NOMO-1 (cell line): ENCODE measurements around the gene HIF3A.
"Not testable (repeated sequence)": the region's sequence is repeated elsewhere in the genome, so short reads cannot be mapped to it uniquely, and the experiment has no call there.

ENCODE experiments used
- DNase-seq, 2 experiments: peaks; one replicate each; lab custom pipeline; 2025; ENCODE audit not compliant: unreplicated experiment in 2 of 2; lab: John Stamatoyannopoulos, UW

Gene HIF3A

DNA sequence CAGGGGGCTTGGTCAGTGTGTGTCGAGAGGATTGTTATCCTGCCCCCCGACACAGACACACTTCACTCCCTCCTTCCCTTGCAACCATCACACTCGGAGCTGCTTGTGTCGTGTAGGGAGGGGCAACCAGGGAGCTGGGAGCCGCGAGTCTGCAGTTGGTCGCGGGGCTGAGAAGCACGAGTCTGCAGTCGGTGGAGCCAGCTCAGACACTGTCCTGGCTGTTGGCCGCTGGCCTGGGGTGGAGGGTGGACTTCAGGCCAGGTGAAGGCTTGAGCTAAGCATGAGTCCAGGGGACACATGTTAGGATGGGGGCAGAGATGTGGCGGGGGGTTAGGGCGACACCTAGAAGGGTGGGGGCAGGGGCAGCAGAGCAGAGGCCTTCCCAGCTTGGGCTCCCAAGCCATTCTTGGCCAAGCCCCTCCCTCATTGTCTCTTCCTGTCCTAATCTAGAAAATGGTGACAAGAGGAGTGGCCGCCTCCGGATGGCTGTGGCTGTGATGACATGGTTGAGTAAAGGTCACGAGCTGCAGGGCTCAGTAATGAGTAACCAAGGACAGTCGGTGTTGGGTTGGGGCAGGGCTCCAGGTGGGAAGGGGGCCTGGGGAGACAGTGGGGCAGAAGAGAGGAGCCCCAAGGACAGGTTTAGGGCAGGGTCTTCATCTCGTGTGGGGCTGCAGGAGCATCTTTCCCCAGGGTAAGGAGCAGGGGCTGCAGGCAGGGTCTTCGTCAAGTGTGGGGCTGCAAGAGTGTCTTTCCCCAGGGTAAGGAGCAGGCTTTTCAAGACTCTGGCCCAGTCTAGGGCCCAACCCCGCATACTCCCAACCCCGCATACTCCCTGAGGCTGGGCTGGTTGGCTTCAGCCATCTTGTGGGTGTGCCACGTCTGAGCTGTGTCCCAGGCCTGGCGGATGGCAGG is 58.6 kb downstream of the HIF3A start:
- no peak for DNase-seq

DNA sequence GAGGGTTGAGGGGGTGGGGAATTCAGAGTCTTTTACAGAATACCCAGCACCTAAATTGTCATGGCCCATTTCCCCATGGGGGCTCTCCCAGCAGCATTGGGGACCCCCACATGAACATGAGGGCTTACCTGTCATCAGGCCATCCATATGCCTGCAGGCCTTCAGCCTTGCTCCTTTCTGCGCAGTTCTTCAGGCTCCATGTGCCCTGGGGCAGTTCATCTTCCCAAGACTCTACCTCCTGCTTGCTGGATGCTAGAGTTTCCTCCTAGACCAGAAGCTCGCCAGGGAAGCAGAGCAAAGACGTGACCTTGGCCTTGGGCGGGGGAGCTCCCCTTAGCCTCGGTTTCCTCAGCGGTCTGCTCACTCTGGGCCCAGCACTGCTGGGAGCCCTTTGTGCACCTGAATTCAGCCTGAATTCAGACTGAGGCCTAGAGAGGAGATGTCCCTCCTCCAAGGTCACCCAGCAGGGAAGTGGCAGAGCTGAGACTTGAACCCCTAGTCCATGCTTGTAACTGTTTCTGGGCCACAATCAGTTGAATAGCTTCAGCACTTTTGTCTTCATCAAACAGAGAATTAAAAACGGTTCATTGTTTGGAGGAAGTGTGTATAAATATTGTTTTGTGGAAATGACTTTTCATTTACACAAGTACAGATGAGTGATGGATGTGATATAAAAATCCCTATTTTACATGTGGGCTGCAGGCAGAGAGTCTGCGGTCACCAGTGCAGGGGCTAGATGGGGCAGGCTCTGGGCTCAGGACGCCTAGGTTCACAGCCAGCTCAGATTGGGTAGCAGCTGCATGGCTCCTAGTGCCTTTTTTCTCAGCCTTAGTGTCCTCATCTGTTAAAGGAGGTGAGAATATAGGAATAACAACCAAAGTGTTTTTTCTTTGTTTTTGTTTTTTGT is 59.6 kb downstream of the HIF3A start:
- no peak for DNase-seq

DNA sequence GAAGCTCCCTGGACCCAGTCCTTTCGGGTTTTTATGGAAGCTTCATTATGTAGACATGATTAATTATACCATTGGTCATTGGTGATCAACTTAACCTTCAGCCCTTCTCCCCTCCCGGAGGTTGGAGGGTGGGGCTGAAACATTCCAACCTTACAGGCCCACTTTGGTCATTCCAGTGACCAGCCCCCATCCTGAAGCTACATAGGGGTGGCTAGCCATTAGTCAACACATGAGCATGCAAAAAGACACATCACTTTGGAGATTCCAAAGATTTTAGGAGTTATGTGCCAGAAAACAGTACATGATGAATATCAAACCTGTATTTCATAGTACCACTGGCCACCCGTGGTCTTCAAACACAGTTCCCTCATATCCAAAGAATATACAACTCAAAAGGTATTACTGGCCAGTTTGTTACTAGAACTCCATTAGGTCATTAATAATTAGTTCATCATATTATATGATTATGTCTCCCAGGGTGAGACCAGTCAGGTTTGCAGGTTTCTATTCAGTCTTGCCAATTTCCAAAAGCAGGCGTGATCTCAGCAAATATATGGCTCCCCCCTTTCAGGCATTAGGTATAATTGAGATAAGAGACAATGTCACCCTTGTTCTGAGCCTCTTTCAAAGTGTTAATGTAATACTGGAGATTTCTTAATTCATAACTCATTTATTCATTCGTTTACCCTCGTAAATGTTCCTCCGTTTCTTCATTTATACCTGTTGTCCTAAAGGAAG is 61.2 kb downstream of the HIF3A start:
- DNase-seq = no peak

DNA sequence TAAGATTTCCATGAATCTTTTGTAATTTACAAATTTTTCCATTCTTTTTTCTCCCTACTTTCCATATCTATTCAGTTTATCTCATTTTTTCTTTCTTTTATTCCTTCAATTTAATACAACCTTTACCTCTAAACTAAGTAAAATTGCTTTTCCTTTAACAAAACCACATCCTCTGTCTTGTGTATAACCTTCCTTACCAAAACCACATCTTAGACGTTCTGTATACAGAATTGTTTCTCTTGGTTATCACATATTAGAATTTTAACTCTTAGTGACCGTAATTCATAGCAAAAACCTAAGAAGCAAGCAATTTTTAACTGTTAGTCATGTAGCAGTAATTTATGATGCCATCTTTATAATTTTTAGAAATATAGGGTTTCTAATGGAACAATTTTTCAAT is 65.1 kb downstream of the HIF3A start:
- DNase-seq = no peak

DNA sequence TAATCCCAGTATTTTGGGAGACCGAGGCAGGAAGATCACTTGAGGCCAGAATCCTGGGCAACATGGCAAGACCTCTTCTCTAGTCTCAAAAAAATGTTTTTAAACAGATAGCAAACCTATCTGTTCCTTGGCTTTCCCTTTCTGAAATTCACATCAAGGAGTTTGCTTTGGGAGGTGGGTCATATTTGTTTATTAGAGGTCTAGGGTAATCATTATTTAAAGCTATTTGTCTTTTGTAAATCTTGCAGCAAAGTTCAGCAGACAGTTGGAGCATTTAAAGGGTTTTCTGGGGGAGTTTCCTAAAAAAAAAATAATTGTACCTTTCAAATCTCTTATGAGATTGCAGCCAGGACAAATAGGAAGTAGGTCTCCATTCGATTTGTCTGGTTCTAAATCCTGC is 67.5 kb downstream of the HIF3A start:
- DNase-seq = no peak

DNA sequence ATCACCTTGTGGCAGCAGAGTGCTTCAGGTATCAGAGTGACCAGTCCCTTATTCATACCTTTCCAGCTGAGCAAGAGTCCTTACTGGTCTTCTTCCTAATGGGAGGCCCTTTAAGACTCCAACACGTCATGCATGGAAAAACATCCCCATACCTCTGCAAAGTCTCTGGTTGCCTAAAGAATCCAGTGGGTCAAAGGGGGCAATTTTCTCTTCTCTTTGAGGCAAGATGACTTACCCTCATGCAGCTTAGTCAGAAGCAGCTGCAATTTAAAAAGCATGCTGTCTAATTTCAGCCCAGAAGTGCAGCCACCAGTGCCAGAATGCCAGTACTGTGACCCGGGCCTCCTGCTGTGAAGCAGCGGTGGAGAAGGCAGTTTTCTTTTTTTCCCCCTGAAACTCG is 68.7 kb downstream of the HIF3A start:
- DNase-seq = no peak

DNA sequence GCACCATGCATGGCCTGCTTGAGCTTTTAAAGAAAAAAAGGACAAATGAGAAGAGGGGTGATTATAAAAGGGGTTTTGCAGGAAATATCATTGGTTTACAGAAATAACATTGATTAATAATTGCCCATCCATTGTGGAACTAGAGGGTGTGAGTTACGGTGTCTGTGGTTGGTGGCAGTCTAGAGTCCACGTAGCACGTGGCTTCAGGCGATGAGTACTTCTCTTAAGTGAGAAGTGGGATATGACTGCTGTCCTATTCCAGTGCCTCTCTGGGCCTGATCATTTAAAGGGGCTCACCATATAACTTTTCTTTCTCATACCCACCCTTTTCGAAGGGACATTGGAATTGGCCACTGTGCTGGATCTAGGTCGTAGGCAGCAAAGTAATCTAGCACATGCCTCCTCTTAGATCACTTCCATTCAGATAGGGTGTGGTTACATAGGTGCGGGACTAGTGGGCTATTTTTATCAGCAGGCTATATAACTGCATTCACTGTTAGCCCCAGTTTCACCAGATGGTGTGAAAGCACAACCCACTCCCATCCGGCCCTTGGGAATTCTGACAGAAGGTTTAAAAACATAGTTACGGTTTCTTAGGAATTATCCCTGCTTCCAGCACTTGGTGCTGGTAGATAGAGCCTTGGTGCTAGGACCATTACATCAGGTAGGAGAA is 69.9 kb downstream of the HIF3A start:
- no peak for DNase-seq

DNA sequence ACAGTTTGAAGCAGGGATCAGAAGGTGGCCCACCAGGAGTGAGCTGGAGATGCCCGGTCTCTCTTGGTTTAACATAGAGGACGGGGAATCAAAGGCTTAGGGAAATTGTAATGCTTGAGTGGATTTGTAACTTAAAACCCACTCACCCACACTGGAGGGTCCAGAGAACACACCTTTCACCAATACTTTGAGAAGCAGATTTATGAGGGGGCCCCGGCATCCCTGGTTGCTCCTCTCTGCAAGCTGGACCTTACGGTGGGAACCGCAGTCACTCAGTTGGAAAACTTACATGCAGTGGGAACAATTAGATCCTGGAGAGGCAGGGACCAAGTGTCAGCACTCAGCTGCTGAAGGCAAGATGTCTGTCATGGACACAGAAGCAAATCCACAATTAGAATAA is 70.6 kb downstream of the HIF3A start:
- DNase-seq = no peak

DNA sequence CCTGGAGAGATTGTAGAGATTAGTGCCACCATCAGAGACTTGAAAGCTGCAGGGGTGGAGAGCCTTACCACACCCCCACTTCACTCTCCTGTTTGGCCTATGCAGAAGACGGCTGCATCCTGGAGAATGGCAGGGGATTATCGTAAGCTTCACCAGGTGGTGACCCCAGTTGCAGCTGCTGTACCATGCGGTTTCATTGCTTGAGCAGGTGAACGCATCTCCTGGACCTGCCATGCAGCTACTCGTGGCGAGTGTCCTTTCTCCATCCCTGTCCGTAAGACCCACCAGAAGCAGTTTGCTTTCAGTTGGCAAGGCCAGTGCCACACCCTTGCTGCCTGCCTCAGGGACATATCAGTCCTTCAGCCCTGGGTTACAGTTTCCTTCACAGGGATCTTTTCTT is 71.3 kb downstream of the HIF3A start:
- DNase-seq = no peak

DNA sequence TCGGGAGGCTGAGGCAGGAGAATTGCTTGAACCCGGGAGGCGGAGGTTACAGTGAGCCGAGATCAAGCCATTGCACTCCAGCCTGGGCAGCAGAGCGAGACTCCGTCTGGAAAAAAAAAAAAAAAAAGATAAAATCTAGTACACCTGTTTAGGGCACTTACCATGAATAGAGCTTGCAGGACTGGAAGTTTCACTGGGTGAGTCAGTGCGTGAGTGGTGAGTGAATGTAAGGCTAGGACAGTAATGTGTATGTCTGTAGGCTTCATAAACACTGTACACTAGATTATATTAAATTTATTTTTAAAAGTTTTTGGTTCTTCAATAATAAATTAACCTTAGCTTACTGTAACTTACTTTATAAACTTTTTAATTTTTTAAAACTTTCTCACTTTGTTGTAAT is 73.0 kb downstream of the HIF3A start:
- DNase-seq = no peak

DNA sequence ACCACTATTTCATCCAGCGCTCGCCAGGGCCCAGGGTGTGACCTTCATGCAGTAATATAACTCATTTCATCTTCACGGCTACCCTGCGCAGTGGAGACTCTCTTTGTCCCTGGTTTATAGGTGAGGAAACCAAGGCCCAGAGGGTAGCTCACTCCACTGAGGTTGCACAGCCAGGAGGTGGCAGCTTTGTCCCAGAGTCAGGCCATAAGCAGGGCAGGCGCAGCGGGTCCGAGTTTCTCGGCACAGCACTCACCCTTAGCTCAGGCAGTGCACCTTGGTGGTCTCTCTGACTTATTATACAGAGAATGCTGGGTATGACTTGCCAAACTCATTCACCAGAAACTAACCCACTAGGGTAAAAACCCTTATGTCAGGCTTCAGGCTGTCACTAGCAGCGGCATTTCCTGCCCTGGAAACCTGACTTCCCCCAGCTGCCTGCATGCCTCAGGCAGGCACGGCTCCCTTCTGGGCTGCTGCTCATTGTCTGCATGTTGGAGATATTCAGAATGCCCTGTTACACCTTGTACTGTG is 74.6 kb downstream of the HIF3A start:
- no peak for DNase-seq

DNA sequence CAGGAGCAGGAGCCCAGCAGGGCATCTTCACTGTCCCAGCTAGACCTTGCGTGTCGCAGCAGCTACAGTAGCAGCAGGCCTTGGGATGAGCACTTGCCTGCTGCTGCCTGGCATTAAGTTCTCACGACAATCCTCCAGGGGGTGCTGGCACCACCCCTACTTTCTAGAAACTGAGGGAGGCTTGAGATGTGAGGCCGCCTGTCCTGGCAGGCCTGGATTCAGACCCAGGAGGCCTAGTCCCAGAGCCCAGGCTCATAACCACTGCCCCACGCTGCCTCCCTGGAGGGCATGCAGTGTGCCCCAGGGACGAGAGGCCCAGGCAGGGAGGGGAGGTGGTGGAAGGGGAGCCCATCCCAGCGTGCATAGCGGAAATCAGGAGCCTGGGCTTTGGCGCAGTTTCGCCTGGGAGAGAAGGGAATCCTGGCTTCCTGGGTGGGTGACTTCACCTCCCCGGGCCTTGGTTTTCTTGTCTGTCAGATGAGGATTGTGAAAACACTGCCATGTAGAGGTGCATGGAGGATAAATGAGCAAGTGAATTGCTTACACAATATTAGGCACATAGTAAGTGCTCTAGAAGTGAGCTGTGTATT is 76.2 kb downstream of the HIF3A start:
- DNase-seq = no peak

DNA sequence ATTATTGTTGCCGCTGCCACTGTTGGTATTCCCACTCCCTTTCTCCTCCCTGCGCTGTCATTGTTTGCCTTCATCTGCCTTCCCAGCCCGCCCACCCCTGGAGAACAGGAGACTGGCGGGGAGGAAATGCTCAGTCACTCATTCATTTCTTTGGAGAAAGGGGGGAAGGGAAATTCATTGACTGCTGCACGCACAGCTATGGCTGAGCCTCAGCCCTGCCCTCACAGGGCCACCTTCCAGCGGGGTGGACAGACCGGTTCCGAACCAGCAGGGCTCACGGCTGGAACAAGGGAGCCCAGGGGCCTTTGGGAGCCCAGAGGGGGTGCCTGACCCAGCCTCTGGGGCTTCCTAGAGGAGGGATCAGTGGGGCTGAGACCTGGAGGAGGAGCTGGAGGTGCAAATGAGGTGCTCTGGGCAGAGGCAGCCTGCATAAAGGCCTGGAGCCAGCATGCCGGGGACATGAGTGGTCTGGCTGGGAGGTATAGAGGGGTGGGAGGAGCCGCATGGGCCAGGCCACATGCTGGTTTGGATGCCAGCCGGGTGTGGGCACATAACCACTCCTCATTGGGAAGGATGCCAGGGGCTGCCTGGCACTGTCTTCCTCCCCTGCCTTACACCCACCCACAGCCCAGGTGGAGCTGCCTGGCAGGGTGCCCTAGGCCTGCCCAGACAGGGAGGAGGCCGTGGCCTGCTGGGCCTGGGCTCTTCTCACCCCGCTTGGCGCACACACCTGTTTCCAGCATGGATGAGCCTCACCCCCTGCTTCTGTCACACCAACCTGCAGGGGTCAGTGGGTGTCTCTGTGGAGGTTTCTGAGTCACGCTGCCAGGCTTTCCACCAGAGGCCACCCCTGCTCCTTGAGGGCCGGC is 76.9 kb downstream of the HIF3A start:
- DNase-seq = no peak

DNA sequence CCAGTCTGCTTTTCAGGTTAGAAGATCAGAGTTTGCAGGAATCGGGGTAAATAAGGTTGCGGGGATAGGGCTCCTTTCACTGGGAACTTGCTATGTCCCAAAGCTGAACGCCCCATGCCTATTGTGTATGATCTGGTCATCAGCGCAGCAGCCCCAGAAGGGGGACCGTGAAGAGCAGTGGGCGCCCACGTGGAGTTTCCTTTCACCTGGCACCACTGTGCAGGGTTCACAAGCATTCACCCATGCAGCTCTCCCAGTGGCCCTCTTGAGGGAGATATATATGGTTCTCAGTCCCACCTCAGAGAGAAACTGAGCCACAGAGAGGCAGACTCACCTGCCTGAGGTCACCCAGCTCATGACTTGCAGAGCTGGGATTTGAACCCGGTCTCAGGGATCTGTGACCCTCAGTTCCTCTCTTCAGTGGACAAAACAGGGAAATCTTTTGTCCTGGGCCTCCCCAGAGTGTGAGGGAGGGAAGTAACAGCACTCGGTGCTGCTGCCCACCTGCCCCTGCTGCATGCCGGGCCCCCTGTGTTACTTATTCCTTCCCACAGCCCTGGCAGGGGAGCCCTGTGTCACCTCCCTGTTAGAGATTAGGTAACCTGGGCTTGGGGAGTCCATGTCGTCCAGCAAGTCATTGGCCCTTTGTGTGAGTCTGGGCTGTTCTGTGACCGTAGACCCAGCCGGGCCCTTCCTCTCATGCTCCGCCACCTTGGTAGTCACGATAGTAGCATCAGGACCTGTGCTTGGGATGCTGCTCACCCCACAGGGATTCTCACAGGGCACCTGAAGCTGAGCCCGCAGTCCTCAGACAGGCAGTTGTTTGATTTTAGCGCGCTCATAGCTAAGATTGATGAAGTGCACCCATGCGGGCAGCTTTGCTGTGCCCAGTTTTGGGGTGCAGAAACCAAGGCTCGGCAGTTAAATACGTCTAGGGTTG is 78.0 kb downstream of the HIF3A start:
- no peak for DNase-seq

DNA sequence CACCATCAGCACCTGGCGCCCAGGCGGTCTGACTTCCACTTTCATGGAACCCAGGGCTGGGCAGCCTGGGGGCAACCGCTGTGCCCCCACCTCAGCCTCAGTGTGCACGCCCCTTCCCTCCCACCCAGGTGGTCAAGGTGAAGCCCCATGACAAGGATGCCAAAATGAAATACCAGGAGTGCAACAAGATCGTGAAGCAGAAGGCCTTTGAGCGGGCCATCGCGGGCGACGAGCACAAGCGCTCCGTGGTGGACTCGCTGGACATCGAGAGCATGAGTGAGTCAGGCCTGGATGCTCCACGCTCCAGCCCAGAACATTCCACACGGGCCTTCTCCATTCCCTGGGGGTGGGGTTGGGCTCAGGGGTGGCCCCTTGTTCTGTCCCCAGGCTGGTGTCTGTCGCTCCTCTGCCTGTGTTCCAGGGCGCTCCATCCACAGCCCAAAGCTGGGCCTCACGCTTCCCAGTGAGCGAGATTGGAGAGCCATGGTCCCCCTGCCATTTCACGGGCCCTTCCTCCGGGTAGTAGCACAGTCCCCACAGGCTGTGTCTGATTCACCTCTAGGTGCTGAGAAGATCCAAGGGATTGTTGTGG is 78.7 kb downstream of the HIF3A start:
- DNase-seq = not testable (repeated sequence)

DNA sequence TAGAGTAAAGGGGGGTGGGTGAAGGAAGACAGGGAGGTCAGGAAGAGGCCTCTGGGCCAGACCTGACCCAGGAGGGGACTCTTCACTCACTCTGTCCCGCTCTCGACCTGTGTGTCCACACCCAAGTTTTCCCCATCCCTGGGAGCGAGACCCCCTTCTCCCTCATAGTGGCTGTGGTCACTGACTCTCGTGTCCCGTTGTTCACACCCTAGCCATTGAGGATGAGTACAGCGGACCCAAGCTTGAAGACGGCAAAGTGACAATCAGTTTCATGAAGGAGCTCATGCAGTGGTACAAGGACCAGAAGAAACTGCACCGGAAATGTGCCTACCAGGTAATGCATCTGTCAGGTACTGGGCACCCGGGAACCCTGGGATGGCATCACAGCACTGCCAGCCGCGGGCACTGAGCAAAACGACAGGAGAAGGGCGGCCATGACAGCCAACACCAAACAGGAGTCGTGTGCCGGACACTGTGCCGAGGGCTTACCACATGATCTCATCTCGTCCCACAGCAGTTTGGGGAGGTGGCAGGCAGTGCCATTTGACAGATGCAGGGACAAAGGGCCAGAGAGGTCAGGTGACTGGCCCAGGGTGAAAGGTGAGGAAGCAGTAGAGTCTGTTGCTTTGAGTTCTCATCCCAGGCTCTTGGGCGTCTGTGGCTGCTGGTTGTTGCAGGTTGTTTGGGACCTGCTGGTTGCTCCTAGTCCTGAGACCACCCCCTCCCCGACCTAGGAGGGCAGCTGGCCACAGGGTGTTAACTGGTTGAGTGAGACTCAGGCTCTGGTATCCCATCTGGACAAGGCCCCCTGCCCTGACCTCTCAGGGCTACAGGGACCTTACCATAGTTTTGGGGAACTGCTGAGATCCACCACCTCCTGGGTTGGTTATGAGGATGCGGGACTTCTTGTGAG is 79.7 kb downstream of the HIF3A start:
- no peak for DNase-seq
